ENCODE data around the gene SMIM34. TPM values are rescaled to one million over a fixed set of nuclear protein-coding genes. Genes with fewer than 3 reads are reported as not detected.
"Not testable (repeated sequence)": the region's sequence is repeated elsewhere in the genome, so short reads cannot be mapped to it uniquely, and the experiment has no call there.

The SMIM34 gene
- total and polyA plus RNA-seq, 2 of the 4 experiments (the other 2 are of a cell fraction) = not detected

- in situ Hi-C loops (cut with MboI; ENCODE audit: low sequenced_read_pairs); BruUV-seq (replicated peaks); H3K14ac ChIP-seq (replicated peaks; ENCODE audit: low read depth, low read length): not testable (repeated sequence)
Measured at GRCh38 chr21:34429710-34430109, 6.0 kb upstream of the SMIM34 start.

GRCh38 chr21:34428441-34428840 lies 4.7 kb upstream of the SMIM34 start:
- H2AFZ ChIP-seq (replicated peaks; ENCODE audit: low read length, poor library complexity); CTCF ChIA-PET; H3K4me2 ChIP-seq (ENCODE audit: low read depth, low read length); H3K27me3 ChIP-seq (ENCODE audit: control insufficient read depth, insufficient read depth, low read length); H2AK9ac ChIP-seq (replicated peaks; ENCODE audit: low read depth, low read length, poor library complexity); H3K36me3 ChIP-seq (ENCODE audit: control insufficient read depth, insufficient read depth, low read length); H3K4me1 ChIP-seq (ENCODE audit: control insufficient read depth, insufficient read depth, low read length); H4K8ac ChIP-seq (ENCODE audit: low read depth in 2 of 2, low read length in 2 of 2); in situ Hi-C loops (cut with MboI; ENCODE audit: low sequenced_read_pairs); H4K91ac ChIP-seq (ENCODE audit: insufficient read depth, low read depth, low read length); H2BK120ac ChIP-seq (ENCODE audit: low read depth, low read length); ATAC-seq (ENCODE audit: low read depth); intact Hi-C loops (cut with micrococcal nuclease); H3K9me3 ChIP-seq (ENCODE audit: control insufficient read depth, insufficient read depth, low read length); H2BK15ac ChIP-seq (ENCODE audit: low read depth, low read length); H3K56ac ChIP-seq (ENCODE audit: extremely low read depth, insufficient read depth, low read length); H2AK5ac ChIP-seq (ENCODE audit: low read depth, low read length); H3K4me3 ChIP-seq (ENCODE audit: insufficient read depth, low read depth, low read length); H4K5ac ChIP-seq (ENCODE audit: low read depth, low read length); H3K4ac ChIP-seq (ENCODE audit: low read depth, low read length); H3K9ac ChIP-seq (ENCODE audit: low read depth, low read length); POLR2A ChIA-PET (ENCODE audit: unreplicated experiment); H3K27ac ChIP-seq (ENCODE audit: insufficient read depth, low read length); H4K20me1 ChIP-seq (ENCODE audit: insufficient read depth, low read length); H2BK20ac ChIP-seq (ENCODE audit: low read depth, low read length); H2BK5ac ChIP-seq (ENCODE audit: low read depth, low read length, poor library complexity, severe bottlenecking); H3K23ac ChIP-seq (ENCODE audit: low read depth, low read length); dilution Hi-C loops (cut with HindIII; ENCODE audit: low sequenced_read_pairs, unreplicated experiment); H3K18ac ChIP-seq (ENCODE audit: low read depth, low read length); H3K9me1 ChIP-seq (ENCODE audit: insufficient read depth, low read length); DNase-seq; BruUV-seq (replicated peaks); H3K14ac ChIP-seq (replicated peaks; ENCODE audit: low read depth, low read length); H3K79me1 ChIP-seq (ENCODE audit: low read depth in 1 of 2, low read length in 2 of 2): not testable (repeated sequence)
- no CpG with 5 or more reads among the region's 6 CpGs for WGBS, 2 experiments (ENCODE audit: extremely low coverage in 2 of 2, insufficient read length in 1 of 2)

More at GRCh38 chr21:34429710-34430109, 6.0 kb upstream of the SMIM34 start:
- H3K4me1 ChIP-seq (ENCODE audit: control insufficient read depth, insufficient read depth, low read length); H3K36me3 ChIP-seq (ENCODE audit: control insufficient read depth, insufficient read depth, low read length); H2BK120ac ChIP-seq (ENCODE audit: low read depth, low read length); H3K18ac ChIP-seq (ENCODE audit: low read depth, low read length); dilution Hi-C loops (cut with HindIII; ENCODE audit: low sequenced_read_pairs, unreplicated experiment); H2BK20ac ChIP-seq (ENCODE audit: low read depth, low read length); CTCF ChIA-PET; H4K20me1 ChIP-seq (ENCODE audit: insufficient read depth, low read length); H3K4me2 ChIP-seq (ENCODE audit: low read depth, low read length); H3K27me3 ChIP-seq (ENCODE audit: control insufficient read depth, insufficient read depth, low read length); H3K9me1 ChIP-seq (ENCODE audit: insufficient read depth, low read length); H3K27ac ChIP-seq (ENCODE audit: insufficient read depth, low read length); H3K4ac ChIP-seq (ENCODE audit: low read depth, low read length); H2BK5ac ChIP-seq (ENCODE audit: low read depth, low read length, poor library complexity, severe bottlenecking); H2AK5ac ChIP-seq (ENCODE audit: low read depth, low read length); H3K9me3 ChIP-seq (ENCODE audit: control insufficient read depth, insufficient read depth, low read length); H4K91ac ChIP-seq (ENCODE audit: insufficient read depth, low read depth, low read length); POLR2A ChIA-PET (ENCODE audit: unreplicated experiment); H4K8ac ChIP-seq (ENCODE audit: low read depth in 2 of 2, low read length in 2 of 2); DNase-seq; H2AFZ ChIP-seq (replicated peaks; ENCODE audit: low read length, poor library complexity); intact Hi-C loops (cut with micrococcal nuclease); H3K9ac ChIP-seq (ENCODE audit: low read depth, low read length); H2BK15ac ChIP-seq (ENCODE audit: low read depth, low read length); H3K23ac ChIP-seq (ENCODE audit: low read depth, low read length); H3K79me1 ChIP-seq (ENCODE audit: low read depth in 1 of 2, low read length in 2 of 2); H3K56ac ChIP-seq (ENCODE audit: extremely low read depth, insufficient read depth, low read length); H3K4me3 ChIP-seq (ENCODE audit: insufficient read depth, low read depth, low read length); H4K5ac ChIP-seq (ENCODE audit: low read depth, low read length); H2AK9ac ChIP-seq (replicated peaks; ENCODE audit: low read depth, low read length, poor library complexity): not testable (repeated sequence)
- ATAC-seq (ENCODE audit: low read depth) = peak; percentile 81
- WGBS, 2 experiments (ENCODE audit: extremely low coverage in 2 of 2, insufficient read length in 1 of 2) = no CpG with 5 or more reads among the region's 5 CpGs
